Brain microvascular endothelial cell (primary cell): Measurements from ENCODE around the gene KRTAP4-2.

Experiments used
- DNase-seq: peaks from one replicate; pipeline ENCODE4 v3.0.0-alpha.2; 2020
- H3K27ac ChIP-seq: fragments of 250-450 bp; sonication (Bioruptor Pico); 2 replicates; pipeline ENCODE4 v1.5.1; 2020; ENCODE audit warnings: mild to moderate bottlenecking, moderate library complexity
- H3K27me3 ChIP-seq: fragments of 250-450 bp; sonication (Bioruptor Pico); replicated peaks from 2 replicates; pipeline ENCODE4 v1.5.1; 2020; ENCODE audit warnings: mild to moderate bottlenecking
- H3K36me3 ChIP-seq: fragments of 250-450 bp; sonication (Bioruptor Pico); replicated peaks from 2 replicates; pipeline ENCODE4 v1.5.1; 2020; ENCODE audit warnings: mild to moderate bottlenecking
- H3K4me3 ChIP-seq: 2 replicates; pipeline ENCODE4 v1.5.1; 2011; ENCODE audit warnings: low read depth, mild to moderate bottlenecking, control low read depth, low read length, moderate library complexity
- in situ Hi-C: cut with HindIII; loops from 2 replicates; pipeline ENCODE4 v1.10.0; 2017; ENCODE audit warnings: low sequenced_read_pairs, low pct_ligation_motif_present
- TF ChIP-seq, protein P1 (sequence below): IDR thresholded peaks from 2 replicates; pipeline ENCODE4 v1.5.1; 2011; ENCODE audit warnings: low read depth, mild to moderate bottlenecking, moderate library complexity, low read length, control low read depth, inconsistent platforms; ENCODE audit errors: missing control alignments

KRTAP4-2 gene

DNA sequence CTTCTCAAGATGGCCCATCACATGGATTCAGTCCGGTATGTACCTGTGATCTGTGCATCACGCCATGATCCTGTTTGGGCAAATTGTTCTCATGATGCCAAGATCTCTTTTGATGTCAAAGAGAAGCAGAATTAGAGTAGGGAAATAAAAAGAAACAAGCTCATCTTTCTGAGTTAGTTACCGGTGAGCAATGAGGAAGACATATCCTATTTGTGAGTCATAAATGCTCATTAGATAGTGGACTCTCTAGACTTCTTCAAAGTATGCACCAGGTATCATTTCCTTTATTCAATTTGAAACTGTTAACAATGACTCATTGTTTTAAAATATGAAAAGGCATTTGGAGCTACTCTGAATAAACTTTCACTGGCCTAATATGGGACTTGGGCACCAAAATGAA, 46.0 kb downstream of the KRTAP4-2 start:
- Histone ChIP-seq H3K36me3 (no peaks in the 10 kb centered on the region), H3K4me3 (no peak overlapping the region), H3K27ac (no peak overlapping the region), H3K27me3 (no peaks in the 10 kb centered on the region)
- TF ChIP-seq, protein P1, sequence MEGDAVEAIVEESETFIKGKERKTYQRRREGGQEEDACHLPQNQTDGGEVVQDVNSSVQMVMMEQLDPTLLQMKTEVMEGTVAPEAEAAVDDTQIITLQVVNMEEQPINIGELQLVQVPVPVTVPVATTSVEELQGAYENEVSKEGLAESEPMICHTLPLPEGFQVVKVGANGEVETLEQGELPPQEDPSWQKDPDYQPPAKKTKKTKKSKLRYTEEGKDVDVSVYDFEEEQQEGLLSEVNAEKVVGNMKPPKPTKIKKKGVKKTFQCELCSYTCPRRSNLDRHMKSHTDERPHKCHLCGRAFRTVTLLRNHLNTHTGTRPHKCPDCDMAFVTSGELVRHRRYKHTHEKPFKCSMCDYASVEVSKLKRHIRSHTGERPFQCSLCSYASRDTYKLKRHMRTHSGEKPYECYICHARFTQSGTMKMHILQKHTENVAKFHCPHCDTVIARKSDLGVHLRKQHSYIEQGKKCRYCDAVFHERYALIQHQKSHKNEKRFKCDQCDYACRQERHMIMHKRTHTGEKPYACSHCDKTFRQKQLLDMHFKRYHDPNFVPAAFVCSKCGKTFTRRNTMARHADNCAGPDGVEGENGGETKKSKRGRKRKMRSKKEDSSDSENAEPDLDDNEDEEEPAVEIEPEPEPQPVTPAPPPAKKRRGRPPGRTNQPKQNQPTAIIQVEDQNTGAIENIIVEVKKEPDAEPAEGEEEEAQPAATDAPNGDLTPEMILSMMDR: no peak
- no peak for DNase-seq
- in situ Hi-C loops: no loop called here
